Panc1 (cell line): ENCODE results near the gene CYTH4. TPM values are rescaled to one million over a fixed set of nuclear protein-coding genes. Genes with fewer than 3 reads are reported as not detected.

Source experiments
- ATAC-seq: fragments of 200-7000 bp; cut with Tn5 transposase; 2 replicates; pipeline ENCODE4 v1.9.1; 2020; ENCODE audit warnings: mild to moderate bottlenecking, moderate library complexity
- BruUV-seq: library from RNA; stranded (reverse); fragments of 400-500 nt; replicated peaks from 2 replicates; lab custom pipeline; 2021; lab: Mats Ljungman, UMichigan
- CTCF ChIA-PET: fragments of 300-600 bp; sonication (Branson Sonifier 250); formaldehyde crosslinking; loops from one replicate; lab custom pipeline; 2022; ENCODE audit warnings: antibody characterized with exemption; lab: Charles Lee
- POLR2A ChIA-PET: fragments of 300-600 bp; sonication (Branson Sonifier 250); formaldehyde crosslinking; loops from one replicate; lab custom pipeline; 2022; ENCODE audit warnings: antibody characterized with exemption; lab: Charles Lee
- DNase-seq: peaks from one replicate; pipeline ENCODE4 v3.0.0-alpha.2; 2010; ENCODE audit warnings: low read depth, low spot score
- H3K27ac ChIP-seq: 2 replicates; pipeline ENCODE4 v1.5.1; 2011; ENCODE audit warnings: mild to moderate bottlenecking, low read length, inconsistent platforms
- H3K27me3 ChIP-seq: fragments of 200-500 bp; sonication (Bioruptor generic); 2 replicates; pipeline ENCODE4 v1.6.0; 2014; ENCODE audit warnings: low read length, inconsistent platforms; ENCODE audit not compliant: control insufficient read depth, insufficient read depth
- H3K36me3 ChIP-seq: fragments of 200-500 bp; sonication (Bioruptor generic); 2 replicates; pipeline ENCODE4 v1.5.1; 2014; ENCODE audit warnings: inconsistent platforms, mild to moderate bottlenecking, low read length, moderate library complexity; ENCODE audit not compliant: control insufficient read depth, insufficient read depth
- H3K4me1 ChIP-seq: 2 replicates; pipeline ENCODE4 v1.5.1; 2011; ENCODE audit warnings: inconsistent platforms, mild to moderate bottlenecking, low read length, moderate library complexity; ENCODE audit not compliant: control insufficient read depth, insufficient read depth
- H3K4me3 ChIP-seq, 2 experiments: 2 replicates each; pipeline ENCODE4 v1.5.1; 2011 to 2012; ENCODE audit warnings: low read depth in 2 of 2, low read length in 2 of 2, mild to moderate bottlenecking in 2 of 2, inconsistent platforms in 1 of 2, moderate library complexity in 1 of 2
- H3K9me3 ChIP-seq: fragments of 200-500 bp; sonication (Bioruptor generic); 2 replicates; pipeline ENCODE4 v1.5.1; 2014; ENCODE audit warnings: low read depth, mild to moderate bottlenecking, inconsistent platforms, low read length, moderate library complexity; ENCODE audit not compliant: control insufficient read depth, insufficient read depth
- POLR2AphosphoS5 ChIP-seq: IDR thresholded peaks from 2 replicates; pipeline ENCODE4 v1.6.1; 2012; ENCODE audit warnings: mild to moderate bottlenecking, low read depth, low read length, moderate library complexity
- SIN3A ChIP-seq: IDR thresholded peaks from 2 replicates; pipeline ENCODE4 v1.6.1; 2012; ENCODE audit warnings: low read depth, mild to moderate bottlenecking, low read length, moderate library complexity, borderline replicate concordance; ENCODE audit not compliant: insufficient read depth
- TCF7L2 ChIP-seq: IDR thresholded peaks from 2 replicates; pipeline ENCODE4 v1.6.1; 2011; ENCODE audit warnings: mild to moderate bottlenecking, low read depth, low read length, inconsistent platforms
- in situ Hi-C: cut with HindIII; loops from 2 replicates; pipeline ENCODE4 v1.10.0; 2016; ENCODE audit warnings: low sequenced_read_pairs, low pct_unique_long_range_greater_than_20kb
- intact Hi-C: fragments of 100-400 bp; cut with micrococcal nuclease; formaldehyde crosslinking; loops from one replicate; pipeline ENCODE4 v1.10.0; 2022; ENCODE audit not compliant: unreplicated experiment
- total RNA-seq: library from RNA; stranded (reverse); gene quantifications from one replicate; pipeline ENCODE4 v1.2.1, GENCODE V29; 2021; ENCODE audit not compliant: unreplicated experiment
- TF ChIP-seq, protein P1 (sequence below): fragments of 450-650 bp; IDR thresholded peaks from 2 replicates; pipeline ENCODE4 v1.5.1; 2017; ENCODE audit warnings: mild to moderate bottlenecking
- TF ChIP-seq, protein P2 (sequence below), 2 experiments: IDR thresholded peaks; 2 replicates each; pipeline ENCODE4 v1.6.1; 2011 to 2012; ENCODE audit warnings: low read depth in 2 of 2, control low read depth in 1 of 2, low read length in 1 of 2, mild to moderate bottlenecking in 1 of 2, moderate library complexity in 1 of 2; ENCODE audit not compliant: insufficient read depth in 1 of 2

Gene CYTH4
- total RNA-seq, 1 experiment from 2014 or later = 1.3 TPM

GRCh38 chr22:37273126-37273845 lies 9.0 kb upstream of the CYTH4 start:
- Histone ChIP-seq H3K4me3 (no peak overlapping the region), H3K9me3 (no peaks in the 10 kb centered on the region), H3K27ac (peak overlapping the region; percentile 29; the same call in 1 of the 2 replicates), H3K27me3 (no peaks in the 10 kb centered on the region), H3K4me1 (no peaks in the 10 kb centered on the region), H3K36me3 (no peaks in the 10 kb centered on the region)
- in situ Hi-C loops = no loop called here
- intact Hi-C loops = no loop called here
- no peak for ATAC-seq
- ChIA-PET CTCF (no interaction called here), POLR2A (no interaction called here)
- no peak for TF ChIP-seq SIN3A
- no peak for DNase-seq
- no TSS peak for BruUV-seq

DNA sequence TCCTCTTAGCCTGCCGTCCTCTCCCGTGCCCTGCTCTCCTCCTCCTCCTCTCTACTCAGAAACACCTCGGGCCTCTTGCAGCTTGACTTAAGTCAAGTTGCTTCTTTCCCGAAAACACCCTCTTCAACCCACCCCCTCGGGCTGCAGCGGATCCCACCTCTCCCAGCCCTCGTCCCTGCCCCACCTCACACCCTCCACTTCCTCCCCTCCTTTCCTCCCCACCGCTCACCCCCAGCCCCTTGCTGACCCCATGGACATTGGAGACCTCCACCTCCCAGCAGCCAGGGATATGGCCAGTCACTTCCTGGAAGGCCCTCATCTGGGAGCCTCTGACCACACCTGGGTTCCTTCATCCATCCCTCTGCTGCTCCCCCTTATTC lies 8.5 kb upstream of the CYTH4 start:
- in situ Hi-C loops = no loop called here
- H3K36me3 ChIP-seq = no peaks in the 10 kb centered on the region
- ChIA-PET CTCF (no interaction called here), POLR2A (no interaction called here)
- no peak for DNase-seq
- H3K4me3 ChIP-seq = no peak overlapping the region
- ATAC-seq = no peak
- no peaks in the 10 kb centered on the region for H3K4me1 ChIP-seq
- BruUV-seq = no TSS peak
- TF ChIP-seq, protein P1, sequence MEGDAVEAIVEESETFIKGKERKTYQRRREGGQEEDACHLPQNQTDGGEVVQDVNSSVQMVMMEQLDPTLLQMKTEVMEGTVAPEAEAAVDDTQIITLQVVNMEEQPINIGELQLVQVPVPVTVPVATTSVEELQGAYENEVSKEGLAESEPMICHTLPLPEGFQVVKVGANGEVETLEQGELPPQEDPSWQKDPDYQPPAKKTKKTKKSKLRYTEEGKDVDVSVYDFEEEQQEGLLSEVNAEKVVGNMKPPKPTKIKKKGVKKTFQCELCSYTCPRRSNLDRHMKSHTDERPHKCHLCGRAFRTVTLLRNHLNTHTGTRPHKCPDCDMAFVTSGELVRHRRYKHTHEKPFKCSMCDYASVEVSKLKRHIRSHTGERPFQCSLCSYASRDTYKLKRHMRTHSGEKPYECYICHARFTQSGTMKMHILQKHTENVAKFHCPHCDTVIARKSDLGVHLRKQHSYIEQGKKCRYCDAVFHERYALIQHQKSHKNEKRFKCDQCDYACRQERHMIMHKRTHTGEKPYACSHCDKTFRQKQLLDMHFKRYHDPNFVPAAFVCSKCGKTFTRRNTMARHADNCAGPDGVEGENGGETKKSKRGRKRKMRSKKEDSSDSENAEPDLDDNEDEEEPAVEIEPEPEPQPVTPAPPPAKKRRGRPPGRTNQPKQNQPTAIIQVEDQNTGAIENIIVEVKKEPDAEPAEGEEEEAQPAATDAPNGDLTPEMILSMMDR = no peak
- TF ChIP-seq TCF7L2 (no peak), POLR2AphosphoS5 (no peak), SIN3A (no peak)
- TF ChIP-seq, protein P2, sequence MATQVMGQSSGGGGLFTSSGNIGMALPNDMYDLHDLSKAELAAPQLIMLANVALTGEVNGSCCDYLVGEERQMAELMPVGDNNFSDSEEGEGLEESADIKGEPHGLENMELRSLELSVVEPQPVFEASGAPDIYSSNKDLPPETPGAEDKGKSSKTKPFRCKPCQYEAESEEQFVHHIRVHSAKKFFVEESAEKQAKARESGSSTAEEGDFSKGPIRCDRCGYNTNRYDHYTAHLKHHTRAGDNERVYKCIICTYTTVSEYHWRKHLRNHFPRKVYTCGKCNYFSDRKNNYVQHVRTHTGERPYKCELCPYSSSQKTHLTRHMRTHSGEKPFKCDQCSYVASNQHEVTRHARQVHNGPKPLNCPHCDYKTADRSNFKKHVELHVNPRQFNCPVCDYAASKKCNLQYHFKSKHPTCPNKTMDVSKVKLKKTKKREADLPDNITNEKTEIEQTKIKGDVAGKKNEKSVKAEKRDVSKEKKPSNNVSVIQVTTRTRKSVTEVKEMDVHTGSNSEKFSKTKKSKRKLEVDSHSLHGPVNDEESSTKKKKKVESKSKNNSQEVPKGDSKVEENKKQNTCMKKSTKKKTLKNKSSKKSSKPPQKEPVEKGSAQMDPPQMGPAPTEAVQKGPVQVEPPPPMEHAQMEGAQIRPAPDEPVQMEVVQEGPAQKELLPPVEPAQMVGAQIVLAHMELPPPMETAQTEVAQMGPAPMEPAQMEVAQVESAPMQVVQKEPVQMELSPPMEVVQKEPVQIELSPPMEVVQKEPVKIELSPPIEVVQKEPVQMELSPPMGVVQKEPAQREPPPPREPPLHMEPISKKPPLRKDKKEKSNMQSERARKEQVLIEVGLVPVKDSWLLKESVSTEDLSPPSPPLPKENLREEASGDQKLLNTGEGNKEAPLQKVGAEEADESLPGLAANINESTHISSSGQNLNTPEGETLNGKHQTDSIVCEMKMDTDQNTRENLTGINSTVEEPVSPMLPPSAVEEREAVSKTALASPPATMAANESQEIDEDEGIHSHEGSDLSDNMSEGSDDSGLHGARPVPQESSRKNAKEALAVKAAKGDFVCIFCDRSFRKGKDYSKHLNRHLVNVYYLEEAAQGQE (IDR thresholded peaks at IDR 0.05; ENCODE audit: insufficient read depth in 1 of 2, low read depth in 2 of 2, low read length in 1 of 2) = no peak
- H3K27ac ChIP-seq = no peak overlapping the region; the same call in 1 of the 2 replicates
- intact Hi-C loops = no loop called here
- H3K9me3 ChIP-seq = no peaks in the 10 kb centered on the region
- H3K27me3 ChIP-seq = no peaks in the 10 kb centered on the region

- in situ Hi-C loops = no loop called here
- Histone ChIP-seq H3K9me3 (no peaks in the 10 kb centered on the region), H3K27me3 (no peaks in the 10 kb centered on the region), H3K4me1 (no peaks in the 10 kb centered on the region), H3K27ac (no peak overlapping the region), H3K4me3 (no peak overlapping the region), H3K36me3 (no peaks in the 10 kb centered on the region)
- no peak for TF ChIP-seq SIN3A
- no peak for TF ChIP-seq TCF7L2
- TF ChIP-seq, protein P1 = no peak
- no peak for TF ChIP-seq POLR2AphosphoS5
- TF ChIP-seq, protein P2 (IDR thresholded peaks at IDR 0.05; ENCODE audit: insufficient read depth in 1 of 2, low read depth in 2 of 2, low read length in 1 of 2) = no peak
- ChIA-PET POLR2A (no interaction called here), CTCF (no interaction called here)
- DNase-seq (no peak), ATAC-seq (no peak)
- intact Hi-C loops = no loop called here
- BruUV-seq = no TSS peak
Observed at GRCh38 chr22:37274380-37274862, 7.9 kb upstream of the CYTH4 start.
